Activated T-cell treated with anti-CD3 and anti-CD28 coated beads for 48 hours (primary cell): Measurements from ENCODE around the gene PRICKLE4.
"Not testable (repeated sequence)": the region's sequence is repeated elsewhere in the genome, so short reads cannot be mapped to it uniquely, and the experiment has no call there.

ENCODE experiments used
- DNase-seq: peaks from one replicate; pipeline ENCODE4 v3.0.0-alpha.2; 2020; ENCODE audit warnings: low read depth

The PRICKLE4 gene

GRCh38 chr6:41744236-41744787, 36.3 kb upstream of the PRICKLE4 start:
- no peak for DNase-seq

GRCh38 chr6:41746107-41746506, 34.5 kb upstream of the PRICKLE4 start:
- no peak for DNase-seq

GRCh38 chr6:41747256-41748101, 33.1 kb upstream of the PRICKLE4 start, which contains the start of gene PGC:
TSS of gene PGC (minus strand) at chr6:41747397. CDS start at chr6:41747334, 63 bp downstream.
- DNase-seq, result no peak

GRCh38 chr6:41748102-41748477, 32.5 kb upstream of the PRICKLE4 start:
- no peak for DNase-seq

GRCh38 chr6:41748542-41748941, 32.0 kb upstream of the PRICKLE4 start:
- DNase-seq, result no peak

- DNase-seq, result no peak
Measured at GRCh38 chr6:41750374-41750773, 30.2 kb upstream of the PRICKLE4 start.

GRCh38 chr6:41755895-41756294, 24.7 kb upstream of the PRICKLE4 start:
- no peak for DNase-seq

GRCh38 chr6:41756354-41756753, 24.2 kb upstream of the PRICKLE4 start:
- no peak for DNase-seq

- DNase-seq, result no peak
Measured at GRCh38 chr6:41757271-41757670, 23.3 kb upstream of the PRICKLE4 start.

GRCh38 chr6:41757931-41758640, 22.5 kb upstream of the PRICKLE4 start:
- no peak for DNase-seq

- no peak for DNase-seq
Measured at GRCh38 chr6:41758641-41759035, 21.9 kb upstream of the PRICKLE4 start.

- DNase-seq, result no peak
Measured at GRCh38 chr6:41759106-41759904, 21.3 kb upstream of the PRICKLE4 start.

GRCh38 chr6:41759905-41760579, 20.5 kb upstream of the PRICKLE4 start:
- DNase-seq, result no peak

GRCh38 chr6:41763470-41763869, 17.1 kb upstream of the PRICKLE4 start:
- DNase-seq, result no peak

GRCh38 chr6:41766043-41766664, 14.4 kb upstream of the PRICKLE4 start:
- not testable (repeated sequence) for DNase-seq

GRCh38 chr6:41767112-41767833, 13.3 kb upstream of the PRICKLE4 start:
- no peak for DNase-seq

GRCh38 chr6:41768545-41769308, 11.9 kb upstream of the PRICKLE4 start:
- DNase-seq, result no peak

GRCh38 chr6:41769376-41769775, 11.2 kb upstream of the PRICKLE4 start:
- DNase-seq, result no peak

GRCh38 chr6:41770381-41771057, 10.1 kb upstream of the PRICKLE4 start:
- DNase-seq, result no peak
